WTC11 (cell line): ENCODE data around the gene VKORC1. TPM values are rescaled to one million over a fixed set of nuclear protein-coding genes. Genes with fewer than 3 reads are reported as not detected.
A peak's percentile ranks its signal among the peaks of the same experiment; 100 is the strongest.

ENCODE experiments used
- CBFB ChIP-seq: sonication (generic); formaldehyde crosslinking; IDR thresholded peaks from 2 replicates; pipeline ENCODE4 v1.8.1; 2022; ENCODE audit warnings: mild to moderate bottlenecking, low read depth, missing genetic modification reagents
- EMX1 ChIP-seq: fragments of 250-450 bp; sonication (Bioruptor Pico); IDR thresholded peaks from 2 replicates; pipeline ENCODE4 v1.8.0; 2021; ENCODE audit warnings: mild to moderate bottlenecking
- ESRRA ChIP-seq: sonication (generic); formaldehyde crosslinking; IDR thresholded peaks from 2 replicates; pipeline ENCODE4 v1.8.1; 2022; ENCODE audit warnings: mild to moderate bottlenecking, missing genetic modification reagents, borderline replicate concordance
- FOXK1 ChIP-seq: sonication (generic); formaldehyde crosslinking; IDR thresholded peaks from 2 replicates; pipeline ENCODE4 v1.8.0; 2022; ENCODE audit warnings: mild to moderate bottlenecking, moderate library complexity, missing genetic modification reagents
- FOXP1 ChIP-seq: sonication (generic); formaldehyde crosslinking; IDR thresholded peaks from 2 replicates; pipeline ENCODE4 v1.8.0; 2022; ENCODE audit warnings: missing genetic modification reagents, mild to moderate bottlenecking, moderate library complexity, borderline replicate concordance
- HMGA2 ChIP-seq: fragments of 250-450 bp; sonication (Bioruptor Pico); IDR thresholded peaks from 2 replicates; pipeline ENCODE4 v1.4.0; 2021; ENCODE audit warnings: mild to moderate bottlenecking, moderate library complexity
- KAT7 ChIP-seq: sonication (generic); formaldehyde crosslinking; IDR thresholded peaks from 2 replicates; pipeline ENCODE4 v1.8.1; 2023; ENCODE audit warnings: missing genetic modification reagents, mild to moderate bottlenecking, borderline replicate concordance
- MYBL2 ChIP-seq: sonication (generic); formaldehyde crosslinking; IDR thresholded peaks from 2 replicates; pipeline ENCODE4 v1.8.1; 2023; ENCODE audit warnings: mild to moderate bottlenecking, moderate library complexity, missing genetic modification reagents
- NFE2L1 ChIP-seq: sonication (generic); formaldehyde crosslinking; IDR thresholded peaks from 2 replicates; pipeline ENCODE4 v1.8.1; 2023; ENCODE audit warnings: missing genetic modification reagents
- NR1H2 ChIP-seq: sonication (generic); formaldehyde crosslinking; IDR thresholded peaks from 2 replicates; pipeline ENCODE4 v1.9.0; 2021; ENCODE audit warnings: mild to moderate bottlenecking, moderate library complexity, missing genetic modification reagents
- OVOL2 ChIP-seq: fragments of 250-450 bp; sonication (Bioruptor Pico); IDR thresholded peaks from 2 replicates; pipeline ENCODE4 v1.9.0; 2021; ENCODE audit warnings: mild to moderate bottlenecking, borderline replicate concordance
- SMAD3 ChIP-seq: sonication (generic); formaldehyde crosslinking; IDR thresholded peaks from 2 replicates; pipeline ENCODE4 v1.8.0; 2022; ENCODE audit warnings: missing genetic modification reagents, mild to moderate bottlenecking, borderline replicate concordance
- TCF7 ChIP-seq: sonication (generic); formaldehyde crosslinking; IDR thresholded peaks from 2 replicates; pipeline ENCODE4 v1.8.0; 2022; ENCODE audit warnings: mild to moderate bottlenecking, low read depth, missing genetic modification reagents, moderate library complexity
- ZNF121 ChIP-seq: sonication (generic); formaldehyde crosslinking; IDR thresholded peaks from 2 replicates; pipeline ENCODE4 v1.8.0; 2023; ENCODE audit warnings: missing genetic modification reagents
- total RNA-seq: library from RNA; stranded (reverse); gene quantifications from 3 replicates; pipeline ENCODE4 v1.2.3, GENCODE V29; 2021
- TF ChIP-seq, protein P1 (sequence below): sonication (generic); formaldehyde crosslinking; conservative IDR thresholded peaks from 2 replicates; pipeline ENCODE4 v1.8.1; 2022; ENCODE audit warnings: mild to moderate bottlenecking, missing genetic modification reagents
- TF ChIP-seq, protein P2 (sequence below): sonication (generic); formaldehyde crosslinking; IDR thresholded peaks from 2 replicates; pipeline ENCODE4 v1.8.1; 2022; ENCODE audit warnings: missing genetic modification reagents, borderline replicate concordance
- TF ChIP-seq, protein P3 (sequence below): fragments of 250-450 bp; sonication (Bioruptor Pico); conservative IDR thresholded peaks from 2 replicates; pipeline ENCODE4 v1.9.0; 2021; ENCODE audit warnings: mild to moderate bottlenecking
- TF ChIP-seq, protein P4 (sequence below): sonication (generic); formaldehyde crosslinking; IDR thresholded peaks from 2 replicates; pipeline ENCODE4 v1.8.0; 2022; ENCODE audit warnings: mild to moderate bottlenecking, missing genetic modification reagents
- TF ChIP-seq, protein P5 (sequence below): sonication (generic); formaldehyde crosslinking; conservative IDR thresholded peaks from 2 replicates; pipeline ENCODE4 v1.8.1; 2023; ENCODE audit warnings: mild to moderate bottlenecking, low read depth, missing genetic modification reagents, moderate library complexity
- TF ChIP-seq, protein P6 (sequence below): sonication (generic); formaldehyde crosslinking; IDR thresholded peaks from 2 replicates; pipeline ENCODE4 v1.8.0; 2022; ENCODE audit warnings: mild to moderate bottlenecking, missing genetic modification reagents
- TF ChIP-seq, protein P7 (sequence below): sonication (generic); formaldehyde crosslinking; IDR thresholded peaks from 2 replicates; pipeline ENCODE4 v1.8.0; 2023; ENCODE audit warnings: mild to moderate bottlenecking, missing genetic modification reagents
- TF ChIP-seq, protein P8 (sequence below): sonication (generic); formaldehyde crosslinking; IDR thresholded peaks from 2 replicates; pipeline ENCODE4 v1.8.1; 2023; ENCODE audit warnings: mild to moderate bottlenecking, missing genetic modification reagents

Gene VKORC1
- total RNA-seq, 1 experiment from 2014 or later: 85.7 TPM

DNA sequence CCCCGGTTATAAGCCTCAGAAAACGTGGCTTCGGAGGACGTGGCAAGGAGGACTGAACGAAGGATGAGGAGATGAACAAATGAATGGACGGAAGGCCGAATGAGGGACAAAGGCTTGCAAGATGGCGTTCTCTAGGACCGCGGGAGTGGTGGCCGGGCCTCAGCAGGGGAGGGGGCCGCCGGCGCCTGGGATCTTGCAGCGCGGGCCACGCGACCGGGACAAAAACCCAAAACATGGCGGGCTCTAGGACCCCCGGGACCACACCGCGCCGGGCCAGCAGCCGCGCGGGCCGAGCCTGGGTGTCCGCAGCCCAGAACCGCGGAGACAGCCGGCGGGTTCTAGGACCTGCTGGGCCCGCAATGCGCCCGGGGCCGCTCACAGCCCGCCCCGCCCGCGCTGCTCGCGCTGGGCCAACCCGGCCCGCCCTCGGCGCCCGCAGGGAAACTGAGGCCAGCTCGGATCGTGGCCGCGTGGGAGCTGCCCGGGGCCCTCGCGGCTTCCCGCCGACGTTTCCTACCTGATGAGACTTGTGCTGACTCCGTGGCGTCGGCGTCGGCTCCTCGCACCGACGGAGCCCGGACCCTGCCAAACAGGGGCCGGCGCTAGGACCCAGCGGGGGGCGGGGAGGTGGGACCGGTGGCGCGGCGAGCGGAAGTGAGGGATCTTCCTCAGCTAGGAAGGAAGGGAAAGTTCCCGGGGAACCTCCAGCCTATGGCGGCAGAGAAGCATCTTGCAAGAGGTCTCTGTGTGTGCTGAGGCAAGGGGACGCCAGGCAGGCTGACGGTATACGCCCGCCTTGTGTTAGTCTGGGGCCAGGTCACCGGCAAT, 21.2 kb downstream of the VKORC1 start (continued):
- TF ChIP-seq KAT7 (CRISPR knock-in tag) (peak; percentile 88; the same call in 1 of the 2 replicates), EMX1 (CRISPR knock-in tag) (peak; percentile 43; the same call in 1 of the 2 replicates), NFE2L1 (peak; percentile 59; the same call in 1 of the 2 replicates), NR1H2 (CRISPR knock-in tag) (0 out of 2 replicates have a peak, but pooled peaks have one; percentile 32), HMGA2 (CRISPR knock-in tag) (no peak), ESRRA (CRISPR knock-in tag) (peak; percentile 14; the same call in 1 of the 2 replicates), CBFB (no peak), MYBL2 (no peak; the same call in 1 of the 2 replicates), TCF7 (0 out of 2 replicates have a peak, but pooled peaks have one; percentile 54), ZNF121 (CRISPR knock-in tag) (peak; percentile 100), SMAD3 (CRISPR knock-in tag) (no peak), OVOL2 (CRISPR knock-in tag) (no peak), FOXK1 (CRISPR knock-in tag) (peak; percentile 49), FOXP1 (CRISPR knock-in tag) (peak; percentile 72)
- TF ChIP-seq, protein P1, sequence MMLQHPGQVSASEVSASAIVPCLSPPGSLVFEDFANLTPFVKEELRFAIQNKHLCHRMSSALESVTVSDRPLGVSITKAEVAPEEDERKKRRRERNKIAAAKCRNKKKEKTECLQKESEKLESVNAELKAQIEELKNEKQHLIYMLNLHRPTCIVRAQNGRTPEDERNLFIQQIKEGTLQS (CRISPR knock-in tag): no peak
- TF ChIP-seq, protein P2, sequence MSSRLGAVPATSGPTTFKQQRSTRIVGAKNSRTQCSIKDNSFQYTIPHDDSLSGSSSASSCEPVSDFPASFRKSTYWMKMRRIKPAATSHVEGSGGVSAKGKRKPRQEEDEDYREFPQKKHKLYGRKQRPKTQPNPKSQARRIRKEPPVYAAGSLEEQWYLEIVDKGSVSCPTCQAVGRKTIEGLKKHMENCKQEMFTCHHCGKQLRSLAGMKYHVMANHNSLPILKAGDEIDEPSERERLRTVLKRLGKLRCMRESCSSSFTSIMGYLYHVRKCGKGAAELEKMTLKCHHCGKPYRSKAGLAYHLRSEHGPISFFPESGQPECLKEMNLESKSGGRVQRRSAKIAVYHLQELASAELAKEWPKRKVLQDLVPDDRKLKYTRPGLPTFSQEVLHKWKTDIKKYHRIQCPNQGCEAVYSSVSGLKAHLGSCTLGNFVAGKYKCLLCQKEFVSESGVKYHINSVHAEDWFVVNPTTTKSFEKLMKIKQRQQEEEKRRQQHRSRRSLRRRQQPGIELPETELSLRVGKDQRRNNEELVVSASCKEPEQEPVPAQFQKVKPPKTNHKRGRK (CRISPR knock-in tag): no peak
- TF ChIP-seq, protein P3, sequence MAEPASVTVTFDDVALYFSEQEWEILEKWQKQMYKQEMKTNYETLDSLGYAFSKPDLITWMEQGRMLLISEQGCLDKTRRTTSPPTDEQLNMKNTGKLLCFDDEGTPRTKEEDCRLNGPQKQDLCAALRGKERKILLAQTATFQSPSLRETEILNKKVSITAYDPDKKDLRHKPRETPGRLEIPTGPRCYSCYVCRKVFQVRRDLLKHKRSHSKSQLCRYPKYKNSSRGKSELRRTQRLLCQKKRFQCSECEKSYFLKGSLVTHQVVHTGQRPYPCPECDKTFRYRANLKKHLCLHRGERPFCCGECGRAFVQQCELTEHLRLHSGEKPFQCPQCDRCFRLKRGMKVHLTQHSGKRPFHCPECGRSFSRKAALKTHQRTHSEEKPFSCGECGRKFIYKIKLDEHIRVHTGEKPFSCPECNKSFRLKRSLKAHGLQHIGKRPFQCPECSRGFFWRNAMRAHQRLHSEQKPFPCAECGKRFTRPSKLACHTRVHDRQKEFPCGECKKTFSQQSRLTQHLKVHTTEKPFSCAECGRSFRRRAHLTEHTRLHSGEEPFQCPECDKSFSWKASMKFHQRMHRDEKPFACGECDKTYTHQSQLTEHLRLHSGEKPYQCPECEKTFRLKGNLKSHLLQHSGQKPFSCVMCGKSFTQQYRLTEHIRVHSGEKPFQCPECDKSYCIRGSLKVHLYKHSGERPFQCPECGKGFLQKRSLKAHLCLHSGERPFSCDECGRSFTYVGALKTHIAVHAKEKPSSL (CRISPR knock-in tag): no peak
- TF ChIP-seq, protein P4, sequence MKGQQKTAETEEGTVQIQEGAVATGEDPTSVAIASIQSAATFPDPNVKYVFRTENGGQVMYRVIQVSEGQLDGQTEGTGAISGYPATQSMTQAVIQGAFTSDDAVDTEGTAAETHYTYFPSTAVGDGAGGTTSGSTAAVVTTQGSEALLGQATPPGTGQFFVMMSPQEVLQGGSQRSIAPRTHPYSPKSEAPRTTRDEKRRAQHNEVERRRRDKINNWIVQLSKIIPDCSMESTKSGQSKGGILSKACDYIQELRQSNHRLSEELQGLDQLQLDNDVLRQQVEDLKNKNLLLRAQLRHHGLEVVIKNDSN: peak; percentile 23; the same call in 1 of the 2 replicates
- TF ChIP-seq, protein P5, sequence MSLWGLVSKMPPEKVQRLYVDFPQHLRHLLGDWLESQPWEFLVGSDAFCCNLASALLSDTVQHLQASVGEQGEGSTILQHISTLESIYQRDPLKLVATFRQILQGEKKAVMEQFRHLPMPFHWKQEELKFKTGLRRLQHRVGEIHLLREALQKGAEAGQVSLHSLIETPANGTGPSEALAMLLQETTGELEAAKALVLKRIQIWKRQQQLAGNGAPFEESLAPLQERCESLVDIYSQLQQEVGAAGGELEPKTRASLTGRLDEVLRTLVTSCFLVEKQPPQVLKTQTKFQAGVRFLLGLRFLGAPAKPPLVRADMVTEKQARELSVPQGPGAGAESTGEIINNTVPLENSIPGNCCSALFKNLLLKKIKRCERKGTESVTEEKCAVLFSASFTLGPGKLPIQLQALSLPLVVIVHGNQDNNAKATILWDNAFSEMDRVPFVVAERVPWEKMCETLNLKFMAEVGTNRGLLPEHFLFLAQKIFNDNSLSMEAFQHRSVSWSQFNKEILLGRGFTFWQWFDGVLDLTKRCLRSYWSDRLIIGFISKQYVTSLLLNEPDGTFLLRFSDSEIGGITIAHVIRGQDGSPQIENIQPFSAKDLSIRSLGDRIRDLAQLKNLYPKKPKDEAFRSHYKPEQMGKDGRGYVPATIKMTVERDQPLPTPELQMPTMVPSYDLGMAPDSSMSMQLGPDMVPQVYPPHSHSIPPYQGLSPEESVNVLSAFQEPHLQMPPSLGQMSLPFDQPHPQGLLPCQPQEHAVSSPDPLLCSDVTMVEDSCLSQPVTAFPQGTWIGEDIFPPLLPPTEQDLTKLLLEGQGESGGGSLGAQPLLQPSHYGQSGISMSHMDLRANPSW (CRISPR knock-in tag): no peak
- TF ChIP-seq, protein P6, sequence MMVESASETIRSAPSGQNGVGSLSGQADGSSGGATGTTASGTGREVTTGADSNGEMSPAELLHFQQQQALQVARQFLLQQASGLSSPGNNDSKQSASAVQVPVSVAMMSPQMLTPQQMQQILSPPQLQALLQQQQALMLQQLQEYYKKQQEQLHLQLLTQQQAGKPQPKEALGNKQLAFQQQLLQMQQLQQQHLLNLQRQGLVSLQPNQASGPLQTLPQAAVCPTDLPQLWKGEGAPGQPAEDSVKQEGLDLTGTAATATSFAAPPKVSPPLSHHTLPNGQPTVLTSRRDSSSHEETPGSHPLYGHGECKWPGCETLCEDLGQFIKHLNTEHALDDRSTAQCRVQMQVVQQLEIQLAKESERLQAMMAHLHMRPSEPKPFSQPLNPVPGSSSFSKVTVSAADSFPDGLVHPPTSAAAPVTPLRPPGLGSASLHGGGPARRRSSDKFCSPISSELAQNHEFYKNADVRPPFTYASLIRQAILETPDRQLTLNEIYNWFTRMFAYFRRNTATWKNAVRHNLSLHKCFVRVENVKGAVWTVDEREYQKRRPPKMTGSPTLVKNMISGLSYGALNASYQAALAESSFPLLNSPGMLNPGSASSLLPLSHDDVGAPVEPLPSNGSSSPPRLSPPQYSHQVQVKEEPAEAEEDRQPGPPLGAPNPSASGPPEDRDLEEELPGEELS (CRISPR knock-in tag): peak; percentile 54
- TF ChIP-seq, protein P7, sequence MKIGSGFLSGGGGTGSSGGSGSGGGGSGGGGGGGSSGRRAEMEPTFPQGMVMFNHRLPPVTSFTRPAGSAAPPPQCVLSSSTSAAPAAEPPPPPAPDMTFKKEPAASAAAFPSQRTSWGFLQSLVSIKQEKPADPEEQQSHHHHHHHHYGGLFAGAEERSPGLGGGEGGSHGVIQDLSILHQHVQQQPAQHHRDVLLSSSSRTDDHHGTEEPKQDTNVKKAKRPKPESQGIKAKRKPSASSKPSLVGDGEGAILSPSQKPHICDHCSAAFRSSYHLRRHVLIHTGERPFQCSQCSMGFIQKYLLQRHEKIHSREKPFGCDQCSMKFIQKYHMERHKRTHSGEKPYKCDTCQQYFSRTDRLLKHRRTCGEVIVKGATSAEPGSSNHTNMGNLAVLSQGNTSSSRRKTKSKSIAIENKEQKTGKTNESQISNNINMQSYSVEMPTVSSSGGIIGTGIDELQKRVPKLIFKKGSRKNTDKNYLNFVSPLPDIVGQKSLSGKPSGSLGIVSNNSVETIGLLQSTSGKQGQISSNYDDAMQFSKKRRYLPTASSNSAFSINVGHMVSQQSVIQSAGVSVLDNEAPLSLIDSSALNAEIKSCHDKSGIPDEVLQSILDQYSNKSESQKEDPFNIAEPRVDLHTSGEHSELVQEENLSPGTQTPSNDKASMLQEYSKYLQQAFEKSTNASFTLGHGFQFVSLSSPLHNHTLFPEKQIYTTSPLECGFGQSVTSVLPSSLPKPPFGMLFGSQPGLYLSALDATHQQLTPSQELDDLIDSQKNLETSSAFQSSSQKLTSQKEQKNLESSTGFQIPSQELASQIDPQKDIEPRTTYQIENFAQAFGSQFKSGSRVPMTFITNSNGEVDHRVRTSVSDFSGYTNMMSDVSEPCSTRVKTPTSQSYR: no peak
- TF ChIP-seq, protein P8, sequence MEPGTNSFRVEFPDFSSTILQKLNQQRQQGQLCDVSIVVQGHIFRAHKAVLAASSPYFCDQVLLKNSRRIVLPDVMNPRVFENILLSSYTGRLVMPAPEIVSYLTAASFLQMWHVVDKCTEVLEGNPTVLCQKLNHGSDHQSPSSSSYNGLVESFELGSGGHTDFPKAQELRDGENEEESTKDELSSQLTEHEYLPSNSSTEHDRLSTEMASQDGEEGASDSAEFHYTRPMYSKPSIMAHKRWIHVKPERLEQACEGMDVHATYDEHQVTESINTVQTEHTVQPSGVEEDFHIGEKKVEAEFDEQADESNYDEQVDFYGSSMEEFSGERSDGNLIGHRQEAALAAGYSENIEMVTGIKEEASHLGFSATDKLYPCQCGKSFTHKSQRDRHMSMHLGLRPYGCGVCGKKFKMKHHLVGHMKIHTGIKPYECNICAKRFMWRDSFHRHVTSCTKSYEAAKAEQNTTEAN (CRISPR knock-in tag): 0 out of 2 replicates have a peak, but pooled peaks have one; percentile 19
